HuH-7 (cell line): ENCODE measurements around the gene ELK4.

Experiments used
- DNase-seq: peaks from one replicate; pipeline ENCODE4 v3.0.0; 2011; ENCODE audit warnings: low spot score

The ELK4 gene, protein sequence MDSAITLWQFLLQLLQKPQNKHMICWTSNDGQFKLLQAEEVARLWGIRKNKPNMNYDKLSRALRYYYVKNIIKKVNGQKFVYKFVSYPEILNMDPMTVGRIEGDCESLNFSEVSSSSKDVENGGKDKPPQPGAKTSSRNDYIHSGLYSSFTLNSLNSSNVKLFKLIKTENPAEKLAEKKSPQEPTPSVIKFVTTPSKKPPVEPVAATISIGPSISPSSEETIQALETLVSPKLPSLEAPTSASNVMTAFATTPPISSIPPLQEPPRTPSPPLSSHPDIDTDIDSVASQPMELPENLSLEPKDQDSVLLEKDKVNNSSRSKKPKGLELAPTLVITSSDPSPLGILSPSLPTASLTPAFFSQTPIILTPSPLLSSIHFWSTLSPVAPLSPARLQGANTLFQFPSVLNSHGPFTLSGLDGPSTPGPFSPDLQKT

DNA sequence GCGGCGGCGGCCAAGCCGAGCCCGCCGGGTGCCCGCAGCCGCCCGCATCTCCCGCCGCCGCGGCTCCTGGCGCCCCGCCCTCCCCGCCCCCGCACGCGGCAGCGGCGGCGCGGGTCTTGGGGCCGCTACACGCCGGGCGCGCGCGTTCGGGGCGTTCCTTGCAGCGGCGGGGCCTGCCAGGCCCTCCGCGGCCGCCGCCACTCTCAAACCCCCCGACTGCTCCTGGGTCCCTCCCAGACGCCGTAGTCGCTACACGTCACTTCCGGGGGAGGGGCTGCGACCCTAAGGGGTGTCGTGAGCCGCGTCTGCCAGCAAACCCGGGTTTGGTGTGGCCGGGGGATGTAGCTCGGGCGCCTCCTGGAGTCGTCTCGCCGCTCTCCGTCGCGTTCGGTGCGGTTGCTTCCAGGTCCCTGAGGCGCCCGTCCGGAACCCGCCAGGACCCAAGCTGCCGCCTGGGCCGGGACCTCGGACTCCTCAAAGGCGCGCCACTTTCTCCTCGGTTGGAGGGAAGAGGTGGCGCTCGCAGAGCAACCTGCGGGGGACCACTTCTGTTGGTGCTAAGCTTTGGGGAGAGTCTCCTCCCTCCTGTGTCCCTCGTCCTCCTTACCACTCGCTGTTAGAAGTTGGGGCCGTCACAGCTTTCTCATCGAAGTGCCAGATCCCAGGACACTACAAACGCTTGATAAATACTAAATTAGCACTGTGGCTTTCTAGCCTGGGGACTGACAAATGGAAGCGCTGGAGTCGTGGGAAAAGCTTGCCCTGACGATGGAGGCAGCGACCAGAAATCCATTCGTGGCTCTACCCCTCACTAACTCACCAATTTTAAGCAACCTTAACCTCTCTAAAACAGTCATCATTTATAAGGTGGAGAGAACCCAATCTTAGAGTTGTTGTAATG lies at the start of gene ELK4:
ELK4 (minus strand) TSS at position 244 of the 901 bp plus-strand sequence. CDS start 8,129 bp downstream, outside the sequence.
- DNase-seq, result peak; percentile 93

DNA sequence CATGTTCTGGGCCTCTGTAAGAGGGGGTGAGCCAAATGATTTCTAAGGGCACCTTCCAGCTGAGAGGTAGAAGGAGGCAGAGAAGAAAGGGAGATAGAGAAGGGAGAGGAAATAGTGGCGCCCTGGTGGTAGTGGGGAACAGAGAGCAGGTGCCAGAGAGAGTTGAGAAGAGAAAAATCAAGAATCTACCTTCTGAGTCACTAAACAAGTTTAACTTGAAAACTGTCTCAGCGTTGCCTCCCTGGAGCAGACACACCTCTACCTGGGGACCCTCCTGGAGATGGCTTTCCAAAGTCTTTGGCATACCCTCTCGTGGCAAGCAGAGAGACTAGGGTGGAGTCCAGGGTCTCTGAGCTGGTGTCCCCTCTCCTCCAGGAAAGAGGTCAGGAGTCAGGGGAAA lies 49.6 kb upstream of the ELK4 start:
- DNase-seq, result no peak

DNA sequence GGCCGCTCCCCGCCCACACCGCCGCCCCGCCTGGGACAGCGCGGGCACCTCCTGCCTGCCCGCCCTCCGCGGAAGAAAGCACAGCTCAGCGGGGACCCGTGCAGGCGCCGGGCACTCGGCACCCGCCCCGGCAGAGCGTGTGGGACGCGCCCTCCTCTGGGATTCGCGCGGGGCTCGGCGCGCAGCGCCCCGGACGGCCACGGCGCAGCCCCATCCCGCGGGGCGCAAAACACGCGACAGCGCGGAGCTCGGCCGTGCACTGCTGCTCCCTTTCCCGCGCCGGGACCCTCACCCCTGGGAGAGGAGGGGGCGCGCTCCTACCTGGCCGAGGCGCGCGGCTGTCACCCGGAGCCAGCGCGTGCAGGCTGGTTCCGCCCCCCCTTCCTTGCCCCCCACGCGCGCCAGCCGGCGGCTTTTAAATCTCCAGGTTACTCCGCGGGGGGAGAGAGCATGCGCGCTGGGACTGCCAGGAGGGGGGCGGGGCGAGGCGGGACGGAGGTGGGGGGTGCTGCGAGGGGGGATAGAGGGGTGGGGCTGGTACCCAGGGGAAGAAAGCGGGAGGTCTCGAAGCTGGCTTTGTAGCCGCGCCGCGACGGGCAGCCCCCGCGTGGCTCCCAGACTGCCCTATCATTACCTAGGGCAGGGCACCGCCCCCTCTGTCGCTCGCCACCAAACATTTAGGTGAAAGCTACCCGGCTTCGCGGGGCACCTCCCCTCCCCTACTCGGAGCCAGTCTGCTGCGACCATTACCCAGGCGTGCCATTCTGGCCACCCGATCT lies 48.5 kb upstream of the ELK4 start, which contains the start of gene SLC45A3:
SLC45A3 (minus strand) TSS at position 437 of the 779 bp plus-strand sequence. CDS start 15,853 bp downstream, outside the sequence.
- DNase-seq, result peak; percentile 68

DNA sequence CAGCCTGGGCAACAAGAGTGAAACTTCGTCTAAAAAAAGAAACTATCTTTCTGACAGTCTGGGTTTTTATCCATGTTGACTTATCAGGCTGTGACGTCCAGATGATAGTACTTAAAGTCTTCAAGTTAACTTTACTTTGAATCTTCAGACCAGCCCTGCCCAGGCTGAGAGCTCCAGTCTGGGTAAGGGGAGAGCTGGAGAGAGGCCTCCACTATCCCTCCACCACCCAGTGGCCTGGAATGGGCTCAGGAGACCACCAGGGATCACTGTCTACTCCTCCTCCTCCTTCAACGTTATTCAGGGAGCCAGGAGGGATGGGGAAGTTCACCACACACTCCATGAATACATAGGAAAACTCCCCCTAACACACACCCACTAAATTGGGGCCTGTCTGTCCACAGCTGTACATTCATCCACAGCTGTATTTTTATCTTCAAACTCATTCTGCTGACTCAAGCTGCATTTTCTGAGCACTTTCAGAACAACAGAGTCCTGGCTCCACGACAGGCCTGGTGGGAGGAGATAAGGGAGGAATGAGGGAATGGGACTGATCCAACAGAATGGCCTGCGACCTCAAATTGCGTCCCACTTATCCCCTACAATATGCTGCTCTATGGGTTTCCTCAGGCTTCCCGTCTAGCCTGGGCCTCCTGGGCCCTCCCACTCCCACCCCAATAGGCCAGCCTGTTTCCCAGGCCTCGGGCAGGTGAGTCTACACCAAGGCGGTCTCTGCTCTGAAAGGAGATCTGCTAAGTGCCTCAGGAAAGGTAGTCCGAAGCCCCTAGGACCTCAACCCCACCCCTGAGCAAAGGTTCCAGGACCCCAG lies 46.7 kb upstream of the ELK4 start:
- DNase-seq, result no peak

DNA sequence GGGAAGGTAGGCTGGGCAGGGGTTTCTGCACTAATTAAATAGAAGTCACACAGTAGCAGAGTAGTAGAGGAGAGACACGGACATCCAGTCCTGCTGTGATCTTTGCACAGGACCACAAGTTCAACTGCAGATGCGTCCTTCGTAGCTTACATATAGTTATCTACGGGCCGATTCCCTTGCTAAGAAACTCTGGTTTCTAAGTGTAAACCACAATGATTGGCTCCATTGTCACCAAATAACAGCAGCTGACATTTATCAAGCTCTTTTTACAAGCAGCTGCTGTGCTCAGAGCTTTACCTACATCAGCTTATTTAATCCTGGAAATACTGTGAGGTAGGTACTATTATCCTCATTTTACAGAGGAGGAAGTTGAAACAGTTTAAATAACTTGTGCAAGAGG lies 45.4 kb upstream of the ELK4 start:
- no peak for DNase-seq

DNA sequence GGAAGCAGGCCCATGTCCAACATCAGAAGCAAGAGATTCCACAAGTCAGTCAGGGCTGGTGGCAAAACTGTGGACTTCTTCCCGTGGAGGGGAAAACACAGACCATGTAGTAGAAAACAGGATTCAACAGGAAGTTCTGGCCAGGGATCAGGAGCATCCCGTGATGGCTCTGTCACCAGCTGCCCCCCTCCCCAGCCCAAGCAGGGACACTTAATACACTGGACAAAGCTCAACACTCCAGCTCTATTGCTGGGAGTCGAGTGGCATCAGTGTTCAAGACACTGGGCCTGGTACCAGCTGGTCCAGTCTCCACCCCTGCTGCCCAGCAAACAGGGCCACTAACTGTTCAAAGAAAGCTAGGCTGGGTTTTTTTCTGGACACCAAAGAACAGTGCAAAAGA lies 44.8 kb upstream of the ELK4 start:
- no peak for DNase-seq

DNA sequence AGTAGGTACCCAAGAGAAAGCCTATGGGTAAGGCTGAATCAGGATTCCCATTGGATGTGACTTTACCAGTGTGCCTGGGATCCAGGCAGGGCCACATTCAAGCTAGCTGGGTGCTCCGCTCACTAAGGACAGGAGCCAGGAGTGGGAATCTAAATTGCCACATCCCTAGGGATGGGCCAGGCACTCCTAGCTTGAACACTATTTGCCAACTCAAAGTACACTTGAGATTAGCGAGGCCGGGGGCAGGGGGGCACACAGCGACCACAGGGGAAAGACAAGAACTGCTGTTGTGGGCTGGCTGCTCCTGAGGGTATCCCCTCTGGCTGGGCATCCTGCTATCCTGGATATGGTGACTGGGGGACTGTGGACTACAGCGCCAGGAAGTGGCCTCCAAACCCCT lies 44.2 kb upstream of the ELK4 start:
- DNase-seq, result peak; percentile 73

DNA sequence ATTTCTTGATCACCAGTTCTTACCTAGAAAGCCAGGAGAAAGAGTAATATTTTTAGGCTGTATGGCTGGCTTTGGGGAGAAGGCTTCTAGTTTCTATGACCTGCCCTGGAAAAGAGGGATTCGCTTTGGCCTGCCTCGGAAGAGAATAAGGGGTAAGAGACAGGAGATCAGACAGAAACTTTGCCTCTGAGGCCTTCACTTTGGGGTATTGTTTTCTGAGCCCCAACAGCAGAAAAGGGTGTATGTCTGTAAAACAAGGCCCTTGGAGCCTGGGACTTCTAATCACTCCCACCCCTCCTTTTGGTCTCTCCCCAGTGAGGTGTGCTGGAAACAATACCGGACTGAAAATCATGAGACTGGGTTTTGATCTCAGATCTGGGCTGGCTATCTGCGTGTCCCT lies 43.4 kb upstream of the ELK4 start:
- no peak for DNase-seq

DNA sequence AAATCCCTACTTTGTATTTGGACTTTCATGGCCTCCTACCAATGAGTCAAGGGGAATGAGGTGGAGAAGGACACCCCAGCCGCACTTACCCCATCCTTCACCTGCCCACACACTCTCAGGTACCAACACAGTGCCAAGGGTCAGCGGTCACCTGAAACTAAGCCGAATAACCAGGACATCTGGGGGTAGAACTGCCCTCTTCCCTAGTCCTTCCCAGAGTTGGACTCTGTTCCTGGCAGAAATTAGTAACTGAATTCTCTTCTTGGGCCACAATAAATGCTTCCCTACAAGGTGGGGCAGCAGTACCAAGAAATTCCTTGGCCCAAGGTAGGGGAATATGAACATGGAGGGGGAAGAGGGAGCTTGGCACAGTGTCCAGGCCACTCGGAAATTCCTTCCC lies 41.2 kb upstream of the ELK4 start:
- DNase-seq, result no peak

DNA sequence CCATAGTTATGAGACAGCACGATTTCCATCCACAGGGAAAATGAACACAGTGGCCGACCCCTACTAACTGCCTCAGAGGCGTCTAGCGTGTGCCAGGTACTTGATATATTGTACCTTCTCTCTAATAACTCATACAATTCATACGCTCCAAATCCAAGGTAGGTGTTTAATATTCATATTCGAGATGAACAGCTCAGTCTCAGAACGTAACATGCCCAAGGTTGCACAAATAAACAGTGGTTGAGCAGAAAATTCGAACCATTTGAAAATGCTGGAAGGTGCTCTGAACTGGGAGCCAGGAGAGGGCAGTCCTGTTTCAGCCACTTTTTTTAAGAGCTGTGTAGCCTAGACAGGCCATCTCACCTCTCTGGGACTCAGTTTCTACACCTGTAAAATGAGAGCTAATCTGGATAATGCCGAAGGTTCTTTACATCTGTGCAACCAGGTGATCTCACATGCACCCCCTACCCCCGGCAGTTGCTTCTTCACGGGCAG lies 40.6 kb upstream of the ELK4 start:
- DNase-seq, result no peak

DNA sequence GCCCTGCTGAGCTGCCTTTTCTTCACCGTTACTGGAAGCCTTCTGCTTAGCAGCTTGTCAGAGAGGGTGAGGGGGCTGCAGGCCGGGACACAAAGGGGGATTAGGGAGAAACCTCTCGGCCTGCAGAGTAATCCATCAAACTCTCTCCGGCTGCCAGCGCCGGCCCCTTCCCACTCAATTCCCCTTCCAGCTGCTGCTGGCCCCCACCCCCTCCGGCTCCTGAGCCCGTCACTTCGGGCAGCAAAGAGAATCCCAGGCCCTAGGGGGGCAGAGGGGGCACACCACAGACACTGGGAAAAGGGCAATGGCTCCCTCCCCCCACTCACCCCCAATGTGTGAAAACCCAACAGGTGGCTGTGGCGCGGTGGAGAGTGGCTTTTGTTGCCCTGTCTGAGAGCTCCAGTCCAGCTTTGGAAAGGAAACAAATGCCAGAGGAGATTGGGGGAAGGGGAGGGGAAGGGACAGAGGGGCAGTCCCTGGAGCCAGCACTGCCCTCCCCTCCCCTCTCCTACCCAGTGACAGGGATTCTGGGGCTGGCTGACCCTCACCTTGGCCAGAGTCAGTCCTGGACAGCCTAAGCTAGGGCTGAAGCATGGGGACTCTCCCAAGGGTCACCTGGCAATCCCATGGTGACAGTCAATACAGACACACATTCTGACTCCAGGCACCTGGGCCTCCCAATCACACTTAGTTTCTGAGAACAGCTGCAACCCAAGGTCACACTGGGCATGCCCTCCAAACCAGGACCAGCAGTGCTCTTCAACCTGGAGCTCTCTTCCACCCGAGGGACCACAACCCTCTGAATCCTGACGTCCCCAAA lies 39.0 kb upstream of the ELK4 start:
- DNase-seq, result no peak

DNA sequence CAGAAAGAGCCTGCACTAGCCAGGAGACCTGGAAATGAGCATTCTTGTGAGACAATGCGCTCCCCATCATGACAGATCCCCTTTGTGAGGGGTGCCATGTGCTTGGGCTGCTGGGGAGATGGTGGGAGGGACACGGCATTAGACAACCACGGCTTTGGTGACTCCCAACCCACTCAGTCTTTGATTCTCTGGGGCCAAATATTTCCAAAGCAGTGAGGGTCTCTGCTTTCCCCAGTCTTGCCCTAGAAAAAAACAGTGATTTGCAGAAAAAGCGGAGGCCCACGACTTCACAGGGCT lies 38.3 kb upstream of the ELK4 start:
- DNase-seq, result no peak

DNA sequence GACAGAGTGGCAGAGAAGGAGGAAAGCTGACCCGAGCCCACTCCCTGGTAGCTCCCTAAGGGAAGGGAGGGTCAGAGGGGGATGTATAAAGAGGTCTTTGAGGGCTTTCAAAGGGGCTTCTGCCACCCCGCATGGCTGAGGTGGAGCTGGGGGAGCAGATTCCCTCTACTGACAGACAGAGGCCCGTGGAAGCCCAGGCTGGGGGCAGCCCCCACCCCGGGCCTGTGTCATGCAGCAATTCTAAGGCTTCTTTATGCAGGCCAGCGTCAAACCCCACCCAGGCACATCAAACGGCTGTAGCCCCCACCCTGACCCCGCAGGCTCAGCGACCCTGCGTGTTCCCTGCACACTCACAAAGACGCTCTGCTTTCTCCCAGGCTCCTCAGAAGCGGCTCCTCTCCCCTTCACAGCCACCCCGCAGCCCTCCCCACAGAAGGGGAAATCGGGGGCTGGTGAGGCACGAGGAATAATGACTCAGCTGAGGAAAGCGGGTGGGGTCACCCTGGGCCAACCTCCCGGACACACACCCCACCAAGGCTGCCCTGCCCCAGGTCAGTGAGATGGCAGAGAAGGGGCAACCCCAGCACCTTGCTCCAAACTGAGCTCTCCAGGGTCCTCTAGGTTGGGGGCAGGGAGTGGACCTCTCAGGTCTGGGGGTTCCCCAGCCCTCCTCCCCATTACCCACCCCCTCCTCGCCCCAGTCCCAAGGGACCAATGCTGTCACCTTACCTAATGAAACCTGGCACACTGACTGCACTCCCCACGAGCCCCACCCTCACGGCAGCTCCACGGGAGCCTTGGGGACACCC lies 37.7 kb upstream of the ELK4 start:
- no peak for DNase-seq

DNA sequence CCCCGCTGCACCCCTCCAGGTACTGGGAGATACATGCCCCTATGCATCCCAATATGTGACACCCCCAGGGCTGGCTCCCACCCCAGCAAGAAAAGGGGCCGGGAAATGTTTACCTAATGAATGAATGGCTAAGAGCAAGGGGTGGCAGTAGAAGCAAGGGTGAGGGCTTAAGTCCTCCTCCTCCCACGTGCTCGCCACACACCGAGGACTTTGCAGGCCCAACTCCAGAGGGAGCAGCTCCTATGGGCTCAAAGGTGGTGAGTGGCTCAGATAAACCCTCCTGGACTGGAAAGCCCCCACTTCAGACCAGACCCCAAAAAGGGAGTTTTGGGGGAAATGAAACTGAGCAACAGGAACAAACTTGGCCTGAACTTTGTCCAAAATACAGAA lies 37.1 kb upstream of the ELK4 start:
- DNase-seq, result no peak

DNA sequence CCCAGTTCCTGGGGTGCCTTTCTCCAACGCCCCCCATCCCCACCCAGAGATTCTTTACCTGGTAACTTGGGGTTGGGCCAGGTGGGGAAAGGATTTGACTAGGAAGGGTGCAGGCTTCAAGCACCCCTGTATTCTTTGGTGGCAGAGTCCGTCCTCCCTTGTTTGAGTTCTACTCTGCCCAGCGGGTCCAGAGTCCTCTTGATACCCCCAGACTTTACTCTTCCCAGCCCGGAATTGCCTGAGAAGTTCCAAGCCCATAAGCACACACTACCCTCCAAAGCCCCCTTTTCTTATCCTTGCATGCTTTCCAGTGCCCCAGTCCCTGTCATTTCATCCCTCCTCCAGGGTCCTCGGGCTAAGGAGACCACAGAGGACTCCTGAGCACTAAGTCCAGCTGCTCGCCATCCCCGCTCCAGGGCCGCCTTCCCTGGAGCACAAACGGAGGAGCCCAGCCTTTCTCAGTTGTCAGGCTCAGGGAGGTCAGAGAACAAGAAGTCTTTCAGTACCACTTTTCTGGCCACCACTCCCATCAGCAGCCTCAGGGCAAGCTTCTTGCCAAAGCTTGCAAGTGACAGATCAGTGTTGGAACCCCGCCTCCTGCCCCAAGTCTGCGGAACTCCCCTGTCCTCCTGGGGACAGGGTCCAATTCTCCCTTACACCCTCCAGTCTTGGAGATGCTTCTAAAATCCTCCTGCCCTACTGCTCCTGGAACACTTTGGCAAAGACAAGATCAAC lies 36.3 kb upstream of the ELK4 start:
- DNase-seq, result no peak

DNA sequence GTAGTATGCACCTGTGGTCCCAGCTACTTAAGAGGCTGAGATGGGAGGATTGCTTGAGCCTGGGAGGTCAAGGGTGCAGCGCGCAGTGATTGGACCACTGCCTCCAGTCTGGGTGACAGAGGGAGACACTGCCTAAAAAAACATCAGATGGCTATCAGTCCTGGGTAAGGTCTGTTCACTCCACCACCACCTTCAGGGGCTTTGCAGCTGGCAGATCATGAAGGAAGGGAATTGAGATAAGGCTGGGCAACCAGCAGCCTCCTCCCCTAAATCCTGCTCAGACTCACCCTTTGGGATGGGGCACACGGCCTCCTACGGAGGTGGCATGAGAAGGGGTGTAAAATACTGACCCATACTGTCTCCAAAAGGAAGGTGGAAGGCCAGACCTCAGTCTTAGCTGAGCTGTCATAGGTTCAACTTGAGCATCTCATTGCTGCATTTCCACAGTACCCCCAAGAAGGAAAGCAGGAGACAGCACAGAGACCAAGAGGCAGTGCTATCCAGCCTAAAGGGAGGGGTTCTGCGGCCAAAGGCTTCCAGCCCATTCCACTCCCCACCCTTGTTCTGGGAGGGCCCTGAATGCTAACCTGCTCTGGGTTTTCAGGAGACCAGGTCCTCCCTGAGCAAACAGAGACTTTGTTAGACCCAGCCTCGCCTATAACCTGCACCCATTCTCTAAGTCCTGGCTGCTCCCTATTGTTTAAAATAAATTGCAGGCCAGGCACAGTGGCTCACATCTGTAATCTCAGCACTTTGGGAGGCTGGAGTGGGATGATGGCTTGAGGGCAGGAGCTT lies 34.8 kb upstream of the ELK4 start:
- DNase-seq, result no peak

DNA sequence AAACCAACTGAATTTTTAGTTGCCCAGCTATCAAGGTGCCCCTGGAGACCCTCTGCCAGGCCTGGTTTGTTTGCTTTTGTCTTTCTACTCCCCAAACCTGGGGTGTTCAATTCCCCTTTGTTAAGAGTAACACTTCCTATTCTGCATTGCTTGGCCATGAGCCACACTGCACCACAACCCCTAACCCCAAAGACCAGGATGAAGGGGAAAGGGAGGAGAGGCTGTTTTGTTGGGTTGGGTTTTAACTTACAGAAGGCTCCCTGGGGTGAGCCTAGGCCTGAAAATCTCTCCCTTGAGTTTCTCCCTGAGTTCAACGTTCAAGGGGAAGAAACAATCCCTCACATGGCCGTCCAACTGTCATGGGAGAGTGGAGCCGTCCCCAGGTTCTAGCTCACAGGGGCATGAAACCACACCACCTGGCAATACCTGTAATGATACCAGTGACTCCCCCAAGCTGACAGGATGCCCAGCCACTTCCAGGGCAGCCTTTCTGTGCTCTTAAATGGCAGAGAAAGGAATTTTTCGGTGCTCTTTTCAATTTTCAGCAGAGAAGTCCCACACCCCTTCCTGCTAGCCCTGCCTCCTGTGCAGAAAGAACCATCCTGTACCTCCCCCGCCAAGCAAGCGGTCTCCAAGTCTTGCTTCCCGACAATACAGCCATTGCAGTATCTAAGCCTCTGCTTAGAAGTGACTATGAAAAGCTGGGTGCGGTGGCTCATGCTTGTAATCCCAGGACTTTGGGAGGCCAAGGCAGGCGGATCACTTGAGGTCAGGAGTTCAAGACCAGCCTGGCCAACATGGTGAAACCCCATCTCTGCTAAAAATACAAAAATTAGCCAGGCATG lies 33.6 kb upstream of the ELK4 start:
- no peak for DNase-seq
